Lower leg skin (tissue), 4 donors: ENCODE results near the gene TPM3. TPM values are rescaled to one million over a fixed set of nuclear protein-coding genes. Genes with fewer than 3 reads are reported as not detected.
"Not testable (repeated sequence)": the region's sequence is repeated elsewhere in the genome, so short reads cannot be mapped to it uniquely, and the experiment has no call there.

Experiments
- DNase-seq, 2 donors: peaks; one replicate each; pipeline ENCODE4 v3.0.0-alpha.2; 2019; ENCODE audit warnings: low spot score in 2 of 2
- H3K4me3 ChIP-seq: fragments of 200-600 bp; sonication (generic); 2 replicates; pipeline ENCODE4 v1.5.1; 2017; ENCODE audit warnings: mild to moderate bottlenecking, low read depth; ENCODE audit not compliant: poor library complexity, severe bottlenecking
- POLR2A ChIP-seq, 2 donors: fragments of 450-650 bp; IDR thresholded peaks; one replicate each; pipeline ENCODE4 v1.6.1; 2016 to 2017; ENCODE audit warnings: antibody characterized with exemption in 2 of 2, mild to moderate bottlenecking in 1 of 2, moderate library complexity in 1 of 2
- WGBS, 2 donors: methylation state at CpG; one replicate each; pipeline ENCODE4 v1.1.5; 2018; 5-methylcytosine and 5-hydroxymethylcytosine counted together
- intact Hi-C: fragments of 100-400 bp; cut with DNase I; formaldehyde crosslinking; loops from one replicate; pipeline ENCODE4 v1.15.0; 2023; ENCODE audit warnings: low total_unique reads
- microRNA counts, 2 donors: library from miRNA; unstranded; fragments of <30 nt; microRNA quantifications; one replicate each; lab custom pipeline; 2016
- microRNA-seq, 2 donors: library from miRNA; unstranded; fragments of <30 nt; microRNA quantifications; one replicate each; pipeline ENCODE4, GENCODE V29; 2016; ENCODE audit warnings: borderline replicate concordance in 2 of 2, borderline number of aligned reads in 1 of 2
- total RNA-seq, 4 donors: library from RNA; depleted of rRNA; stranded (reverse); fragments of >200 nt; gene quantifications; one replicate each; pipeline ENCODE4 v1.1.0, GENCODE V29; 2016
- TF ChIP-seq, protein P1 (sequence below), 3 donors: fragments of 450-650 bp; IDR thresholded peaks; one replicate each; pipeline ENCODE4 v1.5.1; 2016; ENCODE audit warnings: antibody characterized with exemption in 3 of 3, mild to moderate bottlenecking in 3 of 3, moderate library complexity in 2 of 3

The TPM3 gene
- total RNA-seq, 4 donors from 2014 or later = 119 to 226 (median 181) TPM

- WGBS, 2 donors = 62 to 72% methylated on average over 3 of the region's 3 CpGs
- TF ChIP-seq POLR2A (IDR thresholded peaks at IDR 0.05) = no peak
- TF ChIP-seq, protein P1, sequence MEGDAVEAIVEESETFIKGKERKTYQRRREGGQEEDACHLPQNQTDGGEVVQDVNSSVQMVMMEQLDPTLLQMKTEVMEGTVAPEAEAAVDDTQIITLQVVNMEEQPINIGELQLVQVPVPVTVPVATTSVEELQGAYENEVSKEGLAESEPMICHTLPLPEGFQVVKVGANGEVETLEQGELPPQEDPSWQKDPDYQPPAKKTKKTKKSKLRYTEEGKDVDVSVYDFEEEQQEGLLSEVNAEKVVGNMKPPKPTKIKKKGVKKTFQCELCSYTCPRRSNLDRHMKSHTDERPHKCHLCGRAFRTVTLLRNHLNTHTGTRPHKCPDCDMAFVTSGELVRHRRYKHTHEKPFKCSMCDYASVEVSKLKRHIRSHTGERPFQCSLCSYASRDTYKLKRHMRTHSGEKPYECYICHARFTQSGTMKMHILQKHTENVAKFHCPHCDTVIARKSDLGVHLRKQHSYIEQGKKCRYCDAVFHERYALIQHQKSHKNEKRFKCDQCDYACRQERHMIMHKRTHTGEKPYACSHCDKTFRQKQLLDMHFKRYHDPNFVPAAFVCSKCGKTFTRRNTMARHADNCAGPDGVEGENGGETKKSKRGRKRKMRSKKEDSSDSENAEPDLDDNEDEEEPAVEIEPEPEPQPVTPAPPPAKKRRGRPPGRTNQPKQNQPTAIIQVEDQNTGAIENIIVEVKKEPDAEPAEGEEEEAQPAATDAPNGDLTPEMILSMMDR (IDR thresholded peaks at IDR 0.05) = no peak
- no peak overlapping the region for H3K4me3 ChIP-seq
Observed at GRCh38 chr1:154137888-154138287, 54.0 kb downstream of the TPM3 start.

GRCh38 chr1:154133256-154133655 is 58.6 kb downstream of the TPM3 start:
- WGBS, 2 donors = 89 to 93% methylated on average over 2 of the region's 2 CpGs
- intact Hi-C loops = no loop called here
- no peak for TF ChIP-seq POLR2A (IDR thresholded peaks at IDR 0.05)
- TF ChIP-seq, protein P1 (IDR thresholded peaks at IDR 0.05) = no peak
- no peak overlapping the region for H3K4me3 ChIP-seq
- no peak for DNase-seq

More at GRCh38 chr1:154137888-154138287, 54.0 kb downstream of the TPM3 start:
- DNase-seq = no peak
- intact Hi-C loops = no loop called here

DNA sequence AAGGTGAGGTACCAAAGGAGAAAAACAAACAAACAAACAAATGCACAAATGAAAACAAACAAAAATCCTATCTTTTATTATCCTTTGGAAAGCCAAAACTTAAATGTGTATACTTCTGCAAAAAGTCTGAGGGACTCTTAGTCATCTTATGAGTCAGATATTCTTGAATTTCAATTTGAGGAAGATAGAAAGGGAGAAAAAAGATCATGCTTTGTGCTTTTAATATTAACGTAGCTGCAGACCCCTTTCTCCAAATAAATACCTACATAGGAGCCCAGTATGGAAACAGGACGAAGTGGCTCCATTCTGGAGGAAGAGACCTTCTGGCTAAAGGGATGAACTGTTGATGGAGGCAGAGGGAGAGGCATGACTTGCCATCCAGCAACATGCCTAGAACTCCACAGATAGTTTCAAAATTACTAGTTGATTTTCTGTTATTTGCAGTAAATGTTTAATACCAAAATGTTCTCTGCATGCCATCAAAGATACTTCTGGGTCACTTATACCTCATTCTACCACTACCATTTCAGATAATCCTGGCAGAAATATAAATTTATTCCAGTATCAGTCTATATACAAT is 62.4 kb downstream of the TPM3 start:
- intact Hi-C loops = no loop called here
- peak in 1 of 2 donors; percentile 6 for DNase-seq
- no peak for TF ChIP-seq POLR2A (IDR thresholded peaks at IDR 0.05)
- TF ChIP-seq, protein P1 (IDR thresholded peaks at IDR 0.05) = no peak
- H3K4me3 ChIP-seq = no peak overlapping the region
- 70 to 79% methylated on average over 2 of the region's 2 CpGs for WGBS, 2 donors

DNA sequence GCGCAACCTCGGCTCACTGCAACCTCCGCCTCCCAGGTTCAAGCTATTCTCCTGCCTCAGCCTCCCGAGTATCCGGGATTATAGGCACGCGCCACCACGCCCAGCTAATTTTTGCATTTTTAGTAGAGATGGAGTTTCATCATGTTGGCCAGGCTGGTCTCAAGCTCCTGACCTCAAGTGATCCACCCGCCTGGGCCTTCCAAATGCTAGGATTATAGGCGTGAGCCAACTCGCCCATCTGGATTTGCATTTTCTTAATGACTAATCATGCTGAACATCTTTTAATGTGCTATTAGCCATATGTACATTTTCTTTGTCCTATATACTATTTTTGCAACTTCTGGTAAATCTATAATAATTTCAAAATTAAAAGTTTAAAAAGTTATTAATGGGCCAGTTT is 68.7 kb downstream of the TPM3 start:
- 79 to 85% methylated on average over 11 of the region's 11 CpGs for WGBS, 2 donors
- DNase-seq = peak in 1 of 2 donors; percentile 58
- H3K4me3 ChIP-seq, intact Hi-C loops: not testable (repeated sequence)

- no peak overlapping the region for H3K4me3 ChIP-seq
- no peak for TF ChIP-seq POLR2A (IDR thresholded peaks at IDR 0.05)
- TF ChIP-seq, protein P1 (IDR thresholded peaks at IDR 0.05) = no peak
- peak in 1 of 2 donors; percentile 10 for DNase-seq
- WGBS, 2 donors = 75 to 82% methylated on average over 5 of the region's 5 CpGs
- intact Hi-C loops = no loop called here
Observed at GRCh38 chr1:154117642-154118041, 74.3 kb downstream of the TPM3 start.

DNA sequence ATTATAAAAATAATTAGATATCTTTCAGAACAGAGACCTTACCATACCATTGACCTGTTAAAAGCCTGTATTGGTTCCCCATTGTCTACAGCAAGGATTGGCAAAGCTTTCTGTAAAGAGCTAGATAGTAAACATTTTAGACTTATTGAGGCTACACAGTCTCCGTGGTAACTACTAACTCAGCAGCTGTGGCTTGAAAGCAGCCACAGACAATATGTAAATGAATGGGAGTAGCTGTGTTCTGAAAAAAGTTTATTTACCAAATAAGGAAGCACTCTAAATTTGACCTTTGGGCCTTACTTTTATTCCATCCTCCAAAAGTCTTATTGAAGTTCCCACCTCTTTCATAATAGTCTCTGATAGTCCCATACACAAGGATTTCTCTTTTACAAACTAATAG is 76.7 kb downstream of the TPM3 start:
- TF ChIP-seq POLR2A (IDR thresholded peaks at IDR 0.05) = no peak
- TF ChIP-seq, protein P1 (IDR thresholded peaks at IDR 0.05) = no peak
- intact Hi-C loops = no loop called here
- no peak overlapping the region for H3K4me3 ChIP-seq
- WGBS, 2 donors = 23 to 32% methylated on average over 1 of the region's 1 CpG
- no peak for DNase-seq

MicroRNAs encoded within 50 kb of the gene (microRNA counts, 767-probe panel; counts per million panel counts)
- microRNA hsa-miR-190b (lab: Ali Mortazavi, UCI) = 0 to 358 counts per million in 2 donors

Small RNAs within 50 kb of the gene (microRNA-seq; reads per million reads assigned to microRNA genes)
- 19.3 to 53.7 reads per million in 2 donors for gene MIR190B

Other genes with a start within 250 kb of the TPM3 start
- gene DENND4B, start 245.4 kb downstream of the TPM3 start, total RNA-seq = 10 to 100 TPM; 18.4 to 31.1 (median 20.5) TPM
- gene CRTC2, start 233.5 kb downstream of the TPM3 start, total RNA-seq = 10 to 100 TPM; 14.3 to 28.1 (median 21.1) TPM
- gene SLC39A1, start 228.6 kb downstream of the TPM3 start, total RNA-seq = 100 to 1,000 TPM in 2 of 4 donors, 10 to 100 TPM in 2; 88.6 to 105 (median 98.8) TPM
- 10 to 100 TPM; 18.7 to 25.5 (median 22.9) TPM for gene CREB3L4, start 224.2 kb downstream of the TPM3 start, total RNA-seq
- gene JTB, start 214.4 kb downstream of the TPM3 start, total RNA-seq = 100 to 1,000 TPM; 179 to 218 (median 201) TPM
- gene RAB13, start 205.8 kb downstream of the TPM3 start, total RNA-seq = 10 to 100 TPM; 15.6 to 29.4 (median 25.4) TPM
- 1,000 to 10,000 TPM; 2,137 to 3,917 (median 3,283) TPM for gene RPS27, start 201.3 kb downstream of the TPM3 start, total RNA-seq
- under 1 TPM in 1 of 4 donors, not detected in 3; 0.23 TPM for gene NUP210L, start 37.0 kb downstream of the TPM3 start, total RNA-seq
- not detected for gene CFAP141, start 14.2 kb upstream of the TPM3 start, total RNA-seq
- 10 to 100 TPM; 46.0 to 74.6 (median 59.4) TPM for gene UBAP2L, start 28.9 kb upstream of the TPM3 start, total RNA-seq
- 10 to 100 TPM; 52.7 to 83.4 (median 71.6) TPM for gene HAX1, start 80.5 kb upstream of the TPM3 start, total RNA-seq
- not detected for gene AQP10, start 129.0 kb upstream of the TPM3 start, total RNA-seq
- 10 to 100 TPM in 3 of 4 donors, 1 to 10 TPM in 1; 9.1 to 30.8 (median 19.6) TPM for gene ATP8B2, start 133.4 kb upstream of the TPM3 start, total RNA-seq
- gene IL6R, start 213.2 kb upstream of the TPM3 start, total RNA-seq = 10 to 100 TPM; 14.7 to 42.1 (median 21.8) TPM